Spleen (tissue), 7 donors: Measurements from ENCODE around the gene PIP4P1.

Experiments used
- CTCF ChIP-seq, 11 experiments: fragments of 200-600 bp in 7 of 11; fragments of 450-650 bp in 4 of 11; sonication (generic) in 4 of 11; IDR thresholded peaks in 8 of 11; conservative IDR thresholded peaks in 3 of 11; 1 replicate in 7 of 11; 2 replicates in 4 of 11; pipeline versions ENCODE4 v1.4.0 to v1.8.0; 2016 to 2021; ENCODE audit warnings: antibody characterized with exemption in 11 of 11, inconsistent platforms in 4 of 11, mild to moderate bottlenecking in 1 of 11
- POLR2A ChIP-seq, 3 donors: fragments of 450-650 bp; IDR thresholded peaks; one replicate each; pipeline ENCODE4 v1.5.1; 2017; ENCODE audit warnings: antibody characterized with exemption in 3 of 3, mild to moderate bottlenecking in 1 of 3
- POLR2AphosphoS5 ChIP-seq, 3 donors: sonication (generic); formaldehyde crosslinking; IDR thresholded peaks; one replicate each; pipeline ENCODE4 v1.5.1; 2017; ENCODE audit warnings: antibody characterized with exemption in 3 of 3
- donor health status: DM: no; HTN: no; CAD: no; lungs with moderate emphysema.
- donor health status: DM: no; HTN: no; CAD: no.
- donor health status: DM: no; HTN: no; CAD: no.

GRCh38 chr14:20413744-20414082, 47.5 kb downstream of the PIP4P1 start:
- TF ChIP-seq POLR2A (IDR thresholded peaks at IDR 0.05) = no peak
- TF ChIP-seq CTCF (IDR thresholded peaks at IDR 0.05 in 8 of 11, conservative IDR thresholded peaks at IDR 0.05 in 3 of 11) = no peak
- no peak for TF ChIP-seq POLR2AphosphoS5 (IDR thresholded peaks at IDR 0.05)
